HepG2 (cell line): ENCODE measurements around the gene PROX1. TPM values are rescaled to one million over a fixed set of nuclear protein-coding genes. Genes with fewer than 3 reads are reported as not detected.

ENCODE experiments used
- DMAP1 ChIP-seq: IDR thresholded peaks from 2 replicates; pipeline ENCODE4 v1.6.1; 2016
- ELF3 ChIP-seq: IDR thresholded peaks from 2 replicates; pipeline ENCODE4 v1.6.1; 2016; ENCODE audit warnings: missing genetic modification reagents, missing compliant biosample characterization
- ETV5 ChIP-seq: IDR thresholded peaks from 2 replicates; pipeline ENCODE4 v1.6.1; 2018; ENCODE audit warnings: missing biosample characterization, missing genetic modification reagents, inconsistent platforms, borderline replicate concordance
- MED8 ChIP-seq: sonication (generic); formaldehyde crosslinking; IDR thresholded peaks from 2 replicates; pipeline ENCODE4 v1.8.1; 2023; ENCODE audit warnings: mild to moderate bottlenecking, missing genetic modification reagents; ENCODE audit not compliant: insufficient replicate concordance
- TBX3 ChIP-seq: fragments of 450-650 bp; IDR thresholded peaks from 2 replicates; pipeline ENCODE4 v1.6.1; 2017; ENCODE audit warnings: antibody characterized with exemption, mild to moderate bottlenecking, inconsistent platforms, borderline replicate concordance
- ZNF264 ChIP-seq: sonication (generic); formaldehyde crosslinking; IDR thresholded peaks from 2 replicates; pipeline ENCODE4 v1.4.0; 2020; ENCODE audit warnings: missing genetic modification reagents
- ZNF841 ChIP-seq: sonication (generic); formaldehyde crosslinking; IDR thresholded peaks from 2 replicates; pipeline ENCODE4 v1.8.1; 2023; ENCODE audit warnings: missing genetic modification reagents, borderline replicate concordance
- polyA plus RNA-seq, 8 experiments: library from polyadenylated mRNA; depleted of rRNA in 3 of 8; stranded (reverse) in 7 of 8; unstranded in 1 of 8; fragments of >200 nt; fragmentation: Illumina TruSeq in 4 of 8; extraction: Trizol in 4 of 8; gene quantifications; 2 replicates each; pipeline versions ENCODE4 v1.2.1 to v1.2.3, GENCODE V29; 2011 to 2016; ENCODE audit warnings: low read depth in 4 of 8, missing spikeins in 1 of 8, mixed read lengths in 1 of 8; ENCODE audit not compliant: insufficient read depth in 1 of 8
- total RNA-seq, 5 experiments: library from RNA; depleted of rRNA; stranded (reverse); fragments of >200 nt; fragmentation: Illumina TruSeq; extraction: Trizol; gene quantifications; 2 replicates each; pipeline ENCODE4 v1.2.3, GENCODE V29; 2016; ENCODE audit warnings: low read depth in 1 of 5
- TF ChIP-seq, protein P1 (sequence below): IDR thresholded peaks from 2 replicates; pipeline ENCODE4 v1.6.1; 2016
- TF ChIP-seq, protein P2 (sequence below): IDR thresholded peaks from 2 replicates; pipeline ENCODE4 v1.6.1; 2012; ENCODE audit warnings: low read length, improper control_type of control experiment

PROX1 gene
- total and polyA plus RNA-seq, 2 of the 13 experiments (the other 11 are each of a cell fraction or from before 2014, with no cell fraction given) = 12.3 to 30.2 TPM

DNA sequence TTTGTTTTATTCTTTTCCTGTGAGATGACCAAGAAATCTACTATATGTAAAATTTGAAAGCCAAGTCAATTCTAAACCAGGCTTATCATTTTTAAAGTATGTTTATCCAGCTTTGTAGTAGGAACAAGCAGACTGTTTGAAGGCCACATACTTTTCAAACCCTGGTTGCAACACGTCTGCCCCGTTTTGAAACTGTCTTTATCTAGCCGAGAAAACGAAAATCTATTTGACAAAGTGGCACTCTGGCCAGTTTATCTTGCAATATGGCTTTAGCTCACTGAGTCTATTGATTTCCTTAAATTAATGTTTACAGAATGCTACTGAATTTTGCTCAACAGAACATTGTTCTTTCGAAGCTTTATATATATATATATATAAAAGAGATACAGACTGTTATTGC, 39.7 kb downstream of the PROX1 start (continued):
- TF ChIP-seq ZNF264 (CRISPR knock-in tag) (0 out of 2 replicates have a peak, but pooled peaks have one; percentile 53), DMAP1 (peak; percentile 23; the same call in 1 of the 2 replicates), ETV5 (CRISPR knock-in tag) (peak; percentile 56; the same call in 1 of the 2 replicates), TBX3 (peak; percentile 59; the same call in 1 of the 2 replicates), ZNF841 (CRISPR knock-in tag) (no peak), MED8 (CRISPR knock-in tag) (peak; percentile 71), ELF3 (CRISPR knock-in tag) (peak; percentile 34; the same call in 1 of the 2 replicates)
- TF ChIP-seq, protein P1, sequence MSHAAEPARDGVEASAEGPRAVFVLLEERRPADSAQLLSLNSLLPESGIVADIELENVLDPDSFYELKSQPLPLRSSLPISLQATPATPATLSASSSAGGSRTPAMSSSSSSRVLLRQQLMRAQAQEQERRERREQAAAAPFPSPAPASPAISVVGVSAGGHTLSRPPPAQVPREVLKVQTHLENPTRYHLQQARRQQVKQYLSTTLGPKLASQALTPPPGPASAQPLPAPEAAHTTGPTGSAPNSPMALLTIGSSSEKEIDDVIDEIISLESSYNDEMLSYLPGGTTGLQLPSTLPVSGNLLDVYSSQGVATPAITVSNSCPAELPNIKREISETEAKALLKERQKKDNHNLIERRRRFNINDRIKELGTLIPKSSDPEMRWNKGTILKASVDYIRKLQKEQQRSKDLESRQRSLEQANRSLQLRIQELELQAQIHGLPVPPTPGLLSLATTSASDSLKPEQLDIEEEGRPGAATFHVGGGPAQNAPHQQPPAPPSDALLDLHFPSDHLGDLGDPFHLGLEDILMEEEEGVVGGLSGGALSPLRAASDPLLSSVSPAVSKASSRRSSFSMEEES = peak; percentile 69; the same call in 1 of the 2 replicates
- TF ChIP-seq, protein P2, sequence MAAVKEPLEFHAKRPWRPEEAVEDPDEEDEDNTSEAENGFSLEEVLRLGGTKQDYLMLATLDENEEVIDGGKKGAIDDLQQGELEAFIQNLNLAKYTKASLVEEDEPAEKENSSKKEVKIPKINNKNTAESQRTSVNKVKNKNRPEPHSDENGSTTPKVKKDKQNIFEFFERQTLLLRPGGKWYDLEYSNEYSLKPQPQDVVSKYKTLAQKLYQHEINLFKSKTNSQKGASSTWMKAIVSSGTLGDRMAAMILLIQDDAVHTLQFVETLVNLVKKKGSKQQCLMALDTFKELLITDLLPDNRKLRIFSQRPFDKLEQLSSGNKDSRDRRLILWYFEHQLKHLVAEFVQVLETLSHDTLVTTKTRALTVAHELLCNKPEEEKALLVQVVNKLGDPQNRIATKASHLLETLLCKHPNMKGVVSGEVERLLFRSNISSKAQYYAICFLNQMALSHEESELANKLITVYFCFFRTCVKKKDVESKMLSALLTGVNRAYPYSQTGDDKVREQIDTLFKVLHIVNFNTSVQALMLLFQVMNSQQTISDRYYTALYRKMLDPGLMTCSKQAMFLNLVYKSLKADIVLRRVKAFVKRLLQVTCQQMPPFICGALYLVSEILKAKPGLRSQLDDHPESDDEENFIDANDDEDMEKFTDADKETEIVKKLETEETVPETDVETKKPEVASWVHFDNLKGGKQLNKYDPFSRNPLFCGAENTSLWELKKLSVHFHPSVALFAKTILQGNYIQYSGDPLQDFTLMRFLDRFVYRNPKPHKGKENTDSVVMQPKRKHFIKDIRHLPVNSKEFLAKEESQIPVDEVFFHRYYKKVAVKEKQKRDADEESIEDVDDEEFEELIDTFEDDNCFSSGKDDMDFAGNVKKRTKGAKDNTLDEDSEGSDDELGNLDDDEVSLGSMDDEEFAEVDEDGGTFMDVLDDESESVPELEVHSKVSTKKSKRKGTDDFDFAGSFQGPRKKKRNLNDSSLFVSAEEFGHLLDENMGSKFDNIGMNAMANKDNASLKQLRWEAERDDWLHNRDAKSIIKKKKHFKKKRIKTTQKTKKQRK = no peak
